Measurements from ENCODE around the gene C3orf18. TPM values are rescaled to one million over a fixed set of nuclear protein-coding genes. Genes with fewer than 3 reads are reported as not detected.
"Not testable (repeated sequence)": the region's sequence is repeated elsewhere in the genome, so short reads cannot be mapped to it uniquely, and the experiment has no call there.

Gene C3orf18
- total RNA-seq, 1 experiment from 2014 or later: 0.15 TPM

GRCh38 chr3:50520849-50521248 is 46.7 kb downstream of the C3orf18 start:
- no peaks in the 10 kb centered on the region for H3K9me3 ChIP-seq (ENCODE audit: low read length)
- no peak overlapping the region for H3K4me3 ChIP-seq (ENCODE audit: low read length)
- no peaks in the 10 kb centered on the region for H3K27me3 ChIP-seq (ENCODE audit: low read length)
- no peak overlapping the region for H3K27ac ChIP-seq (ENCODE audit: low read length)
- no peaks in the 10 kb centered on the region for H3K4me1 ChIP-seq (ENCODE audit: low read length)
- H4K20me1 ChIP-seq (ENCODE audit: insufficient read depth, low read depth, low read length): no peaks in the 10 kb centered on the region
- no peaks in the 10 kb centered on the region for H3K36me3 ChIP-seq (ENCODE audit: insufficient read depth, low read length)
- H3K9ac ChIP-seq (ENCODE audit: low read length): no peak overlapping the region
- H2AFZ ChIP-seq (ENCODE audit: low read length): no peak overlapping the region
- no peaks in the 10 kb centered on the region for H3K9me2 ChIP-seq (replicated peaks; ENCODE audit: insufficient read depth, low read length)
- no peaks in the 10 kb centered on the region for H3K79me2 ChIP-seq (ENCODE audit: low read length)
- H3K4me2 ChIP-seq (ENCODE audit: low read depth, low read length, poor library complexity, severe bottlenecking): no peak overlapping the region
- DNase-seq: no peak

GRCh38 chr3:50519471-50520089 is 48.0 kb downstream of the C3orf18 start:
- Histone ChIP-seq H3K4me3 (ENCODE audit: low read length) (no peak overlapping the region), H3K9me3 (ENCODE audit: low read length) (no peaks in the 10 kb centered on the region), H3K9me2 (replicated peaks; ENCODE audit: insufficient read depth, low read length) (no peaks in the 10 kb centered on the region), H3K4me2 (ENCODE audit: low read depth, low read length, poor library complexity, severe bottlenecking) (no peak overlapping the region), H3K4me1 (ENCODE audit: low read length) (no peaks in the 10 kb centered on the region), H3K27me3 (ENCODE audit: low read length) (no peaks in the 10 kb centered on the region), H2AFZ (ENCODE audit: low read length) (no peak overlapping the region), H4K20me1 (ENCODE audit: insufficient read depth, low read depth, low read length) (no peaks in the 10 kb centered on the region), H3K27ac (ENCODE audit: low read length) (no peak overlapping the region), H3K79me2 (ENCODE audit: low read length) (no peaks in the 10 kb centered on the region), H3K9ac (ENCODE audit: low read length) (no peak overlapping the region), H3K36me3 (ENCODE audit: insufficient read depth, low read length) (no peaks in the 10 kb centered on the region)
- peak; percentile 83 for DNase-seq

GRCh38 chr3:50518436-50518835 is 49.1 kb downstream of the C3orf18 start:
- Histone ChIP-seq H4K20me1 (ENCODE audit: insufficient read depth, low read depth, low read length) (no peaks in the 10 kb centered on the region), H3K9me3 (ENCODE audit: low read length) (no peaks in the 10 kb centered on the region), H3K4me3 (ENCODE audit: low read length) (no peak overlapping the region), H3K9me2 (replicated peaks; ENCODE audit: insufficient read depth, low read length) (no peaks in the 10 kb centered on the region), H2AFZ (ENCODE audit: low read length) (no peak overlapping the region), H3K27ac (ENCODE audit: low read length) (no peak overlapping the region), H3K4me1 (ENCODE audit: low read length) (no peaks in the 10 kb centered on the region), H3K4me2 (ENCODE audit: low read depth, low read length, poor library complexity, severe bottlenecking) (no peak overlapping the region), H3K27me3 (ENCODE audit: low read length) (no peaks in the 10 kb centered on the region), H3K79me2 (ENCODE audit: low read length) (no peaks in the 10 kb centered on the region), H3K9ac (ENCODE audit: low read length) (no peak overlapping the region), H3K36me3 (ENCODE audit: insufficient read depth, low read length) (no peaks in the 10 kb centered on the region)
- no peak for DNase-seq

- Histone ChIP-seq H3K9me3 (ENCODE audit: low read length) (no peaks in the 10 kb centered on the region), H3K4me3 (ENCODE audit: low read length) (no peak overlapping the region), H4K20me1 (ENCODE audit: insufficient read depth, low read depth, low read length) (no peaks in the 10 kb centered on the region)
Observed at GRCh38 chr3:50517721-50518206, 49.8 kb downstream of the C3orf18 start.

GRCh38 chr3:50516440-50516871 is 51.1 kb downstream of the C3orf18 start:
- Histone ChIP-seq H2AFZ (ENCODE audit: low read length) (no peak overlapping the region), H3K79me2 (ENCODE audit: low read length) (no peaks in the 10 kb centered on the region), H3K4me3 (ENCODE audit: low read length) (no peak overlapping the region), H3K4me1 (ENCODE audit: low read length) (no peaks in the 10 kb centered on the region), H3K9ac (ENCODE audit: low read length) (no peak overlapping the region), H3K27me3 (ENCODE audit: low read length) (no peaks in the 10 kb centered on the region), H4K20me1 (ENCODE audit: insufficient read depth, low read depth, low read length) (no peaks in the 10 kb centered on the region), H3K36me3 (ENCODE audit: insufficient read depth, low read length) (no peaks in the 10 kb centered on the region), H3K9me3 (ENCODE audit: low read length) (no peaks in the 10 kb centered on the region), H3K27ac (ENCODE audit: low read length) (no peak overlapping the region), H3K9me2 (replicated peaks; ENCODE audit: insufficient read depth, low read length) (no peaks in the 10 kb centered on the region), H3K4me2 (ENCODE audit: low read depth, low read length, poor library complexity, severe bottlenecking) (no peak overlapping the region)
- DNase-seq: no peak

More at GRCh38 chr3:50517721-50518206, 49.8 kb downstream of the C3orf18 start:
- Histone ChIP-seq H3K27ac (ENCODE audit: low read length) (no peak overlapping the region), H3K9me2 (replicated peaks; ENCODE audit: insufficient read depth, low read length) (no peaks in the 10 kb centered on the region), H3K36me3 (ENCODE audit: insufficient read depth, low read length) (no peaks in the 10 kb centered on the region), H3K27me3 (ENCODE audit: low read length) (no peaks in the 10 kb centered on the region), H3K79me2 (ENCODE audit: low read length) (no peaks in the 10 kb centered on the region), H2AFZ (ENCODE audit: low read length) (no peak overlapping the region), H3K4me2 (ENCODE audit: low read depth, low read length, poor library complexity, severe bottlenecking) (no peak overlapping the region), H3K9ac (ENCODE audit: low read length) (no peak overlapping the region), H3K4me1 (ENCODE audit: low read length) (no peaks in the 10 kb centered on the region)
- no peak for DNase-seq

GRCh38 chr3:50515565-50516439 is 51.7 kb downstream of the C3orf18 start:
- no peaks in the 10 kb centered on the region for H3K36me3 ChIP-seq (ENCODE audit: insufficient read depth, low read length)
- H3K27me3 ChIP-seq (ENCODE audit: low read length): no peaks in the 10 kb centered on the region
- H3K4me3 ChIP-seq (ENCODE audit: low read length): no peak overlapping the region
- H3K79me2 ChIP-seq (ENCODE audit: low read length): no peaks in the 10 kb centered on the region
- no peak overlapping the region for H3K4me2 ChIP-seq (ENCODE audit: low read depth, low read length, poor library complexity, severe bottlenecking)
- no peaks in the 10 kb centered on the region for H3K4me1 ChIP-seq (ENCODE audit: low read length)
- no peaks in the 10 kb centered on the region for H3K9me3 ChIP-seq (ENCODE audit: low read length)
- no peak overlapping the region for H3K27ac ChIP-seq (ENCODE audit: low read length)
- H3K9ac ChIP-seq (ENCODE audit: low read length): no peak overlapping the region
- peak; percentile 51 for DNase-seq
- H3K9me2 ChIP-seq (replicated peaks; ENCODE audit: insufficient read depth, low read length): no peaks in the 10 kb centered on the region
- H2AFZ ChIP-seq (ENCODE audit: low read length): no peak overlapping the region
- H4K20me1 ChIP-seq (ENCODE audit: insufficient read depth, low read depth, low read length): no peaks in the 10 kb centered on the region

- not testable (repeated sequence) for H4K20me1 ChIP-seq (ENCODE audit: insufficient read depth, low read depth, low read length); DNase-seq
Observed at GRCh38 chr3:50512908-50513307, 54.6 kb downstream of the C3orf18 start.

GRCh38 chr3:50512131-50512530 is 55.4 kb downstream of the C3orf18 start:
- Histone ChIP-seq H3K4me3 (ENCODE audit: low read length) (no peak overlapping the region), H4K20me1 (ENCODE audit: insufficient read depth, low read depth, low read length) (no peaks in the 10 kb centered on the region), H2AFZ (ENCODE audit: low read length) (no peak overlapping the region), H3K9me2 (replicated peaks; ENCODE audit: insufficient read depth, low read length) (no peaks in the 10 kb centered on the region), H3K27ac (ENCODE audit: low read length) (no peak overlapping the region), H3K27me3 (ENCODE audit: low read length) (no peaks in the 10 kb centered on the region), H3K79me2 (ENCODE audit: low read length) (no peaks in the 10 kb centered on the region), H3K9ac (ENCODE audit: low read length) (no peak overlapping the region), H3K36me3 (ENCODE audit: insufficient read depth, low read length) (no peaks in the 10 kb centered on the region), H3K4me2 (ENCODE audit: low read depth, low read length, poor library complexity, severe bottlenecking) (no peak overlapping the region), H3K9me3 (ENCODE audit: low read length) (no peaks in the 10 kb centered on the region), H3K4me1 (ENCODE audit: low read length) (no peaks in the 10 kb centered on the region)
- no peak for DNase-seq

More at GRCh38 chr3:50512908-50513307, 54.6 kb downstream of the C3orf18 start:
- not testable (repeated sequence) for H3K4me2 ChIP-seq (ENCODE audit: low read depth, low read length, poor library complexity, severe bottlenecking); H3K27ac ChIP-seq (ENCODE audit: low read length); H3K79me2 ChIP-seq (ENCODE audit: low read length); H3K4me3 ChIP-seq (ENCODE audit: low read length); H3K9me2 ChIP-seq (replicated peaks; ENCODE audit: insufficient read depth, low read length); H3K4me1 ChIP-seq (ENCODE audit: low read length); H3K9me3 ChIP-seq (ENCODE audit: low read length); H3K27me3 ChIP-seq (ENCODE audit: low read length); H3K36me3 ChIP-seq (ENCODE audit: insufficient read depth, low read length); H3K9ac ChIP-seq (ENCODE audit: low read length); H2AFZ ChIP-seq (ENCODE audit: low read length)
